ENCODE measurements around the gene RAD51B. TPM values are rescaled to one million over a fixed set of nuclear protein-coding genes. Genes with fewer than 3 reads are reported as not detected.
A peak's percentile ranks its signal among the peaks of the same experiment; 100 is the strongest.

RAD51B gene
- total RNA-seq, 1 experiment from 2014 or later = 14.2 TPM

GRCh38 chr14:68607081-68607866 is 787.7 kb downstream of the RAD51B start:
- DNase-seq (ENCODE audit: low spot score) (peak; percentile 48), ATAC-seq (peak; percentile 81)
- Mint-ChIP-seq H3K4me3 (no peak overlapping the region), H3K9me3 (0 out of 2 replicates have a peak, but pooled peaks cover 6% of the 10 kb centered on the region), H3K27ac (peak overlapping the region; percentile 50), H3K4me1 (peaks cover 39% of the 10 kb centered on the region), H3K36me3 (no peaks in the 10 kb centered on the region), H3K27me3 (ENCODE audit: low read depth) (no peaks in the 10 kb centered on the region)
- ChIA-PET CTCF (interaction anchor here (0.9 to 1.3 kb wide), 3 partner anchors 21 to 217 kb away, joined by 3 to 5 read pairs (median 4); no protein-coding TSS in a partner anchor), POLR2A (no interaction called here)
- no peak for TF ChIP-seq GABPB1 (CRISPR knock-in tag; IDR thresholded peaks at IDR 0.05)
- TF ChIP-seq TP53 (CRISPR knock-in tag; IDR thresholded peaks at IDR 0.05) = peak; percentile 48; the same call in 1 of the 2 replicates

DNA sequence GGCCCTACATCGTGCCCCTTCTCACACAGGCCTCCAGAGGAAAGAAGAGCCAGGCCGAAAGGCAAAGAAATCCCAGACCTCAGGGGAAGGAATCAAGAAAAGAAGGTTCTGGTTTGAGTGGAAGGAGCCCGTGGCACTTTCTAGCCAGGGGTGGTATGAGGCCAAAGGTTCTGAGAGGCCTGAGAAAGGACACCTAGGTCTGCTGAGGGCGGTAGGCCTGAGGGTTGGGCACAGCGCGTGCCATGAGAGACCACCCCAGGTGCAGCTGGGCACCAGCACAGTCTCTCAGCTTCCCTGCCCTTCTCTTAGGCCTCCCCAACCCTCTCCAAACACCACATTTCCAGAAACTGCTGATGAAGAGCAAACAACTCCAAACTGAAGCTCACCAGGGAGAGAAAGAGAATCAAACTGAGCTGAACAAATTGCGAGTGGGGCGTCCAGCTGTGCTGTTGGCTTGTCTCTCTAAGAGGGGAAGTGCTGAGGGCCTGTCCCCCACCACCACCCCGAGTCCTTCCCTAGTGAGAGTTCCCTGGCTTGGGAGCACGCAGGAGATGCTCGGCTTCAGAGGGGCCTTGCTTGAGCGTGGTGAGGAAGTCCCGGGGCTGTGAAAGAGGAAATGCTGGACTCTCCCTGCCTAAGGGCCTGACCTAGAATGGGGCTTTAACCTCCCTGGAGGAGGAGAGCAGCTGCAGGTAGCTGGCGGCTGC is 788.4 kb downstream of the RAD51B start:
- CTCF ChIA-PET = interaction anchor here (1.2 to 1.3 kb wide), 2 partner anchors 208 to 217 kb away, joined by 4 to 5 read pairs; no protein-coding TSS in a partner anchor
- Mint-ChIP-seq H3K4me1 (peaks cover 43% of the 10 kb centered on the region), H3K9me3 (0 out of 2 replicates have a peak, but pooled peaks cover 6% of the 10 kb centered on the region), H3K36me3 (no peaks in the 10 kb centered on the region), H3K4me3 (no peak overlapping the region), H3K27ac (peak overlapping the region; percentile 50), H3K27me3 (ENCODE audit: low read depth) (no peaks in the 10 kb centered on the region)
- no peak for ATAC-seq
- no peak for DNase-seq (ENCODE audit: low spot score)
- TF ChIP-seq TP53 (CRISPR knock-in tag; IDR thresholded peaks at IDR 0.05) (0 out of 2 replicates have a peak, but pooled peaks have one; percentile 4), NR1H2 (CRISPR knock-in tag; IDR thresholded peaks at IDR 0.05) (no peak)
- POLR2A ChIA-PET = no interaction called here

GRCh38 chr14:68608574-68608962 is 789.0 kb downstream of the RAD51B start:
- no peak overlapping the region for H3K27ac Mint-ChIP-seq
- no peaks in the 10 kb centered on the region for H3K27me3 Mint-ChIP-seq (ENCODE audit: low read depth)
- no peaks in the 10 kb centered on the region for H3K36me3 Mint-ChIP-seq
- 0 out of 2 replicates have a peak, but pooled peaks cover 6% of the 10 kb centered on the region for H3K9me3 Mint-ChIP-seq
- DNase-seq (ENCODE audit: low spot score) (no peak), ATAC-seq (no peak)
- H3K4me1 Mint-ChIP-seq = peaks cover 39% of the 10 kb centered on the region
- ChIA-PET POLR2A (no interaction called here), CTCF (interaction anchor here (1.3 kb wide), 1 partner anchor 51 kb away, joined by 3 read pairs; no protein-coding TSS in a partner anchor)
- no peak overlapping the region for H3K4me3 Mint-ChIP-seq
- no peak for TF ChIP-seq NR1H2 (CRISPR knock-in tag; IDR thresholded peaks at IDR 0.05)
- no peak for TF ChIP-seq PRRX2 (CRISPR knock-in tag; IDR thresholded peaks at IDR 0.05)
- no peak for TF ChIP-seq ZNF317 (CRISPR knock-in tag; IDR thresholded peaks at IDR 0.05; ENCODE audit: borderline replicate concordance, low read depth)
- TF ChIP-seq FOXJ3 (CRISPR knock-in tag; IDR thresholded peaks at IDR 0.05; ENCODE audit: borderline replicate concordance) = no peak
- no peak for TF ChIP-seq NFYB (CRISPR knock-in tag; conservative IDR thresholded peaks at IDR 0.05; ENCODE audit: low read depth)
- TF ChIP-seq, protein P1, sequence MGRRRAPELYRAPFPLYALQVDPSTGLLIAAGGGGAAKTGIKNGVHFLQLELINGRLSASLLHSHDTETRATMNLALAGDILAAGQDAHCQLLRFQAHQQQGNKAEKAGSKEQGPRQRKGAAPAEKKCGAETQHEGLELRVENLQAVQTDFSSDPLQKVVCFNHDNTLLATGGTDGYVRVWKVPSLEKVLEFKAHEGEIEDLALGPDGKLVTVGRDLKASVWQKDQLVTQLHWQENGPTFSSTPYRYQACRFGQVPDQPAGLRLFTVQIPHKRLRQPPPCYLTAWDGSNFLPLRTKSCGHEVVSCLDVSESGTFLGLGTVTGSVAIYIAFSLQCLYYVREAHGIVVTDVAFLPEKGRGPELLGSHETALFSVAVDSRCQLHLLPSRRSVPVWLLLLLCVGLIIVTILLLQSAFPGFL (CRISPR knock-in tag; IDR thresholded peaks at IDR 0.05; ENCODE audit: borderline replicate concordance) = no peak
- TF ChIP-seq, protein P2, sequence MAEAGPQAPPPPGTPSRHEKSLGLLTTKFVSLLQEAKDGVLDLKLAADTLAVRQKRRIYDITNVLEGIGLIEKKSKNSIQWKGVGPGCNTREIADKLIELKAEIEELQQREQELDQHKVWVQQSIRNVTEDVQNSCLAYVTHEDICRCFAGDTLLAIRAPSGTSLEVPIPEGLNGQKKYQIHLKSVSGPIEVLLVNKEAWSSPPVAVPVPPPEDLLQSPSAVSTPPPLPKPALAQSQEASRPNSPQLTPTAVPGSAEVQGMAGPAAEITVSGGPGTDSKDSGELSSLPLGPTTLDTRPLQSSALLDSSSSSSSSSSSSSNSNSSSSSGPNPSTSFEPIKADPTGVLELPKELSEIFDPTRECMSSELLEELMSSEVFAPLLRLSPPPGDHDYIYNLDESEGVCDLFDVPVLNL (CRISPR knock-in tag; IDR thresholded peaks at IDR 0.05; ENCODE audit: borderline replicate concordance, low read depth) = no peak
- TF ChIP-seq, protein P3, sequence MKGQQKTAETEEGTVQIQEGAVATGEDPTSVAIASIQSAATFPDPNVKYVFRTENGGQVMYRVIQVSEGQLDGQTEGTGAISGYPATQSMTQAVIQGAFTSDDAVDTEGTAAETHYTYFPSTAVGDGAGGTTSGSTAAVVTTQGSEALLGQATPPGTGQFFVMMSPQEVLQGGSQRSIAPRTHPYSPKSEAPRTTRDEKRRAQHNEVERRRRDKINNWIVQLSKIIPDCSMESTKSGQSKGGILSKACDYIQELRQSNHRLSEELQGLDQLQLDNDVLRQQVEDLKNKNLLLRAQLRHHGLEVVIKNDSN (CRISPR knock-in tag; IDR thresholded peaks at IDR 0.05) = no peak
- no peak for TF ChIP-seq ZNF138 (CRISPR knock-in tag; conservative IDR thresholded peaks at IDR 0.05)
- no peak for TF ChIP-seq NFATC4 (CRISPR knock-in tag; IDR thresholded peaks at IDR 0.05)
- TF ChIP-seq ZNF232 (CRISPR knock-in tag; IDR thresholded peaks at IDR 0.05) = no peak
- TF ChIP-seq RELA (CRISPR knock-in tag; IDR thresholded peaks at IDR 0.05; ENCODE audit: borderline replicate concordance) = no peak
- TF ChIP-seq ERG (CRISPR knock-in tag; IDR thresholded peaks at IDR 0.05) = no peak
- TF ChIP-seq ZNF396 (CRISPR knock-in tag; IDR thresholded peaks at IDR 0.05; ENCODE audit: borderline replicate concordance) = no peak
- no peak for TF ChIP-seq OVOL2 (CRISPR knock-in tag; IDR thresholded peaks at IDR 0.05; ENCODE audit: borderline replicate concordance)
